GM12878 (cell line): ENCODE measurements around the gene PRODH. TPM values are rescaled to one million over a fixed set of nuclear protein-coding genes. Genes with fewer than 3 reads are reported as not detected.
"Not testable (repeated sequence)": the region's sequence is repeated elsewhere in the genome, so short reads cannot be mapped to it uniquely, and the experiment has no call there.

Experiments used
- ATAC-seq: fragments of 200-7000 bp; cut with Tn5 transposase; 3 replicates; pipeline ENCODE4 v1.9.1; 2020; ENCODE audit warnings: mild to moderate bottlenecking, moderate library complexity
- BruUV-seq: library from RNA; stranded (reverse); fragments of 400-500 nt; replicated peaks from 2 replicates; lab custom pipeline; 2021; lab: Mats Ljungman, UMichigan
- CTCF ChIA-PET: fragments of 300-600 bp; sonication (Branson Sonifier 250); formaldehyde crosslinking; extraction: SDS; loops from one replicate; lab custom pipeline; 2021; ENCODE audit warnings: inconsistent platforms; lab: Yijun Ruan, JAX
- POLR2A ChIA-PET: fragments of 350-600 bp; formaldehyde crosslinking; extraction: SDS; loops from one replicate; lab custom pipeline; 2021; ENCODE audit warnings: inconsistent platforms; lab: Charles Lee
- RAD21 ChIA-PET: fragments of 300-600 bp; sonication (Branson Sonifier 250); formaldehyde crosslinking; loops from one replicate; lab custom pipeline; 2023; ENCODE audit warnings: antibody characterized with exemption; ENCODE audit not compliant: unreplicated experiment; lab: Charles Lee
- SMC1A ChIA-PET: fragments of 300-600 bp; sonication (Branson Sonifier 250); formaldehyde crosslinking; loops from one replicate; lab custom pipeline; 2023; ENCODE audit not compliant: unreplicated experiment, uncharacterized antibody; lab: Charles Lee
- DNase-seq: peaks from one replicate; pipeline ENCODE4 v3.0.0-alpha.2; 2011; ENCODE audit warnings: low read depth, low spot score
- FAIRE-seq: peaks from 3 replicates; lab custom pipeline; 2011; peaks lifted over from hg19 to GRCh38; lab: Jason Lieb, UNC
- H2AFZ ChIP-seq: 2 replicates; pipeline ENCODE4 v1.6.0; 2011; ENCODE audit warnings: low read depth, low read length, control low read depth; ENCODE audit not compliant: control insufficient read depth
- H3K27ac ChIP-seq: 2 replicates; pipeline ENCODE4 v1.5.1; 2011; ENCODE audit warnings: control low read depth; ENCODE audit not compliant: control insufficient read depth, insufficient read depth
- H3K27me3 ChIP-seq, 2 experiments: replicated peaks in 1 of 2; 2 replicates each; pipeline versions ENCODE4 v1.6.0 to v1.6.1; 2011; ENCODE audit warnings: low read length in 1 of 2; ENCODE audit not compliant: control insufficient read depth in 2 of 2, insufficient read depth in 2 of 2
- H3K36me3 ChIP-seq, 2 experiments: 2 replicates each; pipeline ENCODE4 v1.5.1; 2011; ENCODE audit warnings: low read length in 1 of 2; ENCODE audit not compliant: control insufficient read depth in 2 of 2, insufficient read depth in 2 of 2
- H3K4me1 ChIP-seq: 2 replicates; pipeline ENCODE4 v1.6.1; 2011; ENCODE audit warnings: mild to moderate bottlenecking, low read length, moderate library complexity, mixed read lengths; ENCODE audit not compliant: control insufficient read depth, insufficient read depth
- H3K4me2 ChIP-seq: 2 replicates; pipeline ENCODE4 v1.6.0; 2011; ENCODE audit warnings: control low read depth; ENCODE audit not compliant: control insufficient read depth, insufficient read depth
- H3K4me3 ChIP-seq: fragments of 200-600 bp; sonication (generic); 2 replicates; pipeline ENCODE4 v1.5.1; 2016
- H3K79me2 ChIP-seq: 2 replicates; pipeline ENCODE4 v1.6.0; 2011; ENCODE audit warnings: low read length; ENCODE audit not compliant: control insufficient read depth, insufficient read depth
- H3K9ac ChIP-seq: 2 replicates; pipeline ENCODE4 v1.8.0; 2011; ENCODE audit warnings: low read length, control low read depth, mixed read lengths; ENCODE audit not compliant: control insufficient read depth, insufficient read depth
- H3K9me3 ChIP-seq: replicated peaks from 3 replicates; pipeline ENCODE4 v1.5.1; 2011; ENCODE audit warnings: mild to moderate bottlenecking, low read length; ENCODE audit not compliant: control insufficient read depth, insufficient read depth
- H4K20me1 ChIP-seq: 2 replicates; pipeline ENCODE4 v1.6.0; 2011; ENCODE audit not compliant: control insufficient read depth, insufficient read depth
- WGBS: methylation state at CpG from one replicate; pipeline ENCODE4 v1.1.6; 2016; ENCODE audit warnings: low lambda C conversion rate; ENCODE audit not compliant: insufficient replicate concordance, insufficient coverage; ENCODE audit errors: missing lambda C conversion rate; 5-methylcytosine and 5-hydroxymethylcytosine counted together
- in situ Hi-C: fragments of 300-500 bp; cut with MboI; formaldehyde crosslinking; loops from 9 replicates; pipeline ENCODE4 v1.14.3; 2018; ENCODE audit warnings: mixed read lengths
- intact Hi-C: fragments of 100-400 bp; cut with micrococcal nuclease; formaldehyde crosslinking; loops from one replicate; pipeline ENCODE4 v1.14.2; 2022; ENCODE audit not compliant: unreplicated experiment
- polyA plus RNA-seq, 11 experiments: library from polyadenylated mRNA; depleted of rRNA in 4 of 11; unstranded in 6 of 11; stranded (reverse) in 5 of 11; fragments of >200 nt; fragmentation: Nextera tagmentation in 4 of 11; fragmentation: Illumina TruSeq in 1 of 11; extraction: Ambion mirVana in 4 of 11; extraction: Trizol in 1 of 11; gene quantifications; 1 replicate in 1 of 11; 2 replicates in 10 of 11; pipeline versions ENCODE4 v1.2.1 to v1.2.3, GENCODE V29; 2011 to 2016; ENCODE audit warnings: inconsistent platforms in 2 of 11, missing spikeins in 2 of 11, low read depth in 1 of 11
- total RNA-seq, 4 experiments: library from RNA; depleted of rRNA in 3 of 4; stranded (reverse); fragments of >200 nt in 3 of 4; fragmentation: Illumina TruSeq in 1 of 4; extraction: Trizol in 1 of 4; gene quantifications; 2 replicates each; pipeline versions ENCODE4 v1.2.1 to v1.2.3, GENCODE V29; 2013 to 2021

PRODH gene
- total and polyA plus RNA-seq, 10 of the 15 experiments (the other 5 are each of a cell fraction or from before 2014, with no cell fraction given) = 0.03 to 0.10 (median 0.07) TPM; not detected in 6

DNA sequence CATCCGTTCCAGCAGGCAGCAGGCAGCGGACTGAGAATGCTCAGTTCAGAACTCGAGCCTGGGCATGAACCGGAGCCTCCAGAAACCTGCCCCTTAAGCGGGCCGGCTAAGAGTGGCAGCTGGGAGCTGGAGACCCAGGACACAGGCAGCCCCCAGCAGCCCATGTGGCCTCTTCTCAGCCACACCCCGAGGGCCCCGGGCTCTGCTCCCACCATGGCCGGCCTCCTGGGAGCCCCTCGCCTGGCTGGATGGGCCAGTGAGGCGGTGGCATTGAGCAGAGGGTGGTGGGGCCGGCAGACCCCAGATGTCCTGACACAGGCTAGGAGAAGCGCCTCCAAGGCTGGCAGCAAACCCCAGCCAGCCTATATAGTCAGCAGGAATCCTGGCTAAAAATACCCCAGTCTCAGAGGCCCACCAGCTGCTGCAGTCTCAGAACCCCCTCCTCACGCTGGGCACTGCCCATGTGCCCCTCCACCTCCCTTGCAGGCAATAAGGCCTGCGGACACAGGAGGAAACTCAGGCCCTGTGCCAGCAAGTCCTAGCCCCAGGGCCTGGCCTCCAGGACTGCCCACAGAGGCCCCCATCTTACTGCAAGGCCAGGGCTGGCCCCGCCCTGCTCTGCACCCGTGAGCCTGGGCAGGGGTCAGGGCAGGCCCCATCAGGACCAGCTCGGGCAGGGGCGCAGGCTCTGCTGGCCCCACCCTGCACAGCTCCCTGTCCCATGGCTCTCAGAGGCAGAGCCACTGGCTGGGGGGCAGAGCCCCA is 28.6 kb upstream of the PRODH start:
- H3K4me1 ChIP-seq, BruUV-seq, SMC1A ChIA-PET, H3K9ac ChIP-seq, FAIRE-seq, H3K4me2 ChIP-seq, H3K4me3 ChIP-seq, in situ Hi-C loops, H2AFZ ChIP-seq, DNase-seq, POLR2A ChIA-PET, H3K27ac ChIP-seq, ATAC-seq, RAD21 ChIA-PET, H4K20me1 ChIP-seq, H3K79me2 ChIP-seq, H3K9me3 ChIP-seq, CTCF ChIA-PET, intact Hi-C loops, H3K27me3 ChIP-seq, H3K36me3 ChIP-seq: not testable (repeated sequence)
- WGBS = 32% methylated on average over 18 of the region's 19 CpGs

DNA sequence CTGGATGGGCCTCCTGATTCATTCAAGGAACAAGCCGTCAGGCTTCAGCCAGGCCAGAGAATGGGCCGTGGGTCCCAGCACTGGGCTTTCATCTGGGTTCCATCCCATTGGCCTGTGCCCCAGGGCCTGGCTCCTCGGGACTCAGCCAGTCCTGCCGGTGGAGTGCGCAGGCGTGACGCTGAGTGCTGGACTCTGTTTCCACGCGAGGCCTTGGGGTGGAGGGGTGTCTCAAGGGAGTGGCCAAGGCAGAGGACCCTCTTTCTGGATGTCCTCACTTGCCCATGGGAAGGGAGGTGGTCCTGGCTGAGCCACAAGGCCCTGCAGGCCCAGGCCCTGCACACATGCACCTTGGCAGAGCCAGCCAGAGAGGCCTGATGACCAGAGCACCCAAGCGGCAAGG is 28.0 kb upstream of the PRODH start:
- POLR2A ChIA-PET, RAD21 ChIA-PET, FAIRE-seq: not testable (repeated sequence)

More for the DNA sequence above, 28.0 kb upstream of the PRODH start:
- DNase-seq, H3K4me1 ChIP-seq, SMC1A ChIA-PET, H3K27ac ChIP-seq, H3K27me3 ChIP-seq, H3K36me3 ChIP-seq, H3K4me3 ChIP-seq, H4K20me1 ChIP-seq, H3K79me2 ChIP-seq, ATAC-seq, H3K9ac ChIP-seq, CTCF ChIA-PET, H2AFZ ChIP-seq, BruUV-seq, intact Hi-C loops, H3K9me3 ChIP-seq, H3K4me2 ChIP-seq, in situ Hi-C loops: not testable (repeated sequence)
- WGBS = 50% methylated on average over 10 of the region's 10 CpGs
